Thyroid gland (tissue), 4 donors: Measurements from ENCODE around the gene PHPT1.

ENCODE experiments used
- CTCF ChIP-seq, 6 experiments: fragments of 200-600 bp in 3 of 6; fragments of 450-650 bp in 3 of 6; sonication (generic) in 3 of 6; IDR thresholded peaks; one replicate each; pipeline ENCODE4 v1.5.1; 2016 to 2019; ENCODE audit warnings: antibody characterized with exemption in 6 of 6, mild to moderate bottlenecking in 2 of 6, inconsistent platforms in 1 of 6, moderate library complexity in 1 of 6
- POLR2A ChIP-seq, 2 donors: fragments of 450-650 bp; IDR thresholded peaks; one replicate each; pipeline ENCODE4 v1.6.1; 2017; ENCODE audit warnings: antibody characterized with exemption in 2 of 2, mild to moderate bottlenecking in 2 of 2, moderate library complexity in 1 of 2

- TF ChIP-seq CTCF (IDR thresholded peaks at IDR 0.05) (no peak), POLR2A (IDR thresholded peaks at IDR 0.05) (no peak)
Measured at GRCh38 chr9:136857166-136857565, 8.0 kb downstream of the PHPT1 start.
